HL-60 (cell line): Measurements from ENCODE around the gene TTC32.

ENCODE experiments used
- CTCF ChIP-seq: IDR thresholded peaks from one replicate; pipeline ENCODE4 v1.5.1; 2011; ENCODE audit warnings: low read length, control low read depth, inconsistent platforms; ENCODE audit not compliant: insufficient read depth
- POLR2AphosphoS5 ChIP-seq: IDR thresholded peaks from 2 replicates; pipeline ENCODE4 v1.6.1; 2012; ENCODE audit warnings: low read depth
- TF ChIP-seq, protein P1 (sequence below): IDR thresholded peaks from 2 replicates; pipeline ENCODE4 v1.6.1; 2012; ENCODE audit warnings: low read depth; ENCODE audit not compliant: insufficient replicate concordance

GRCh38 chr2:19857806-19858205 is 44.0 kb downstream of the TTC32 start:
- TF ChIP-seq CTCF (no peak), POLR2AphosphoS5 (no peak)
- TF ChIP-seq, protein P1, sequence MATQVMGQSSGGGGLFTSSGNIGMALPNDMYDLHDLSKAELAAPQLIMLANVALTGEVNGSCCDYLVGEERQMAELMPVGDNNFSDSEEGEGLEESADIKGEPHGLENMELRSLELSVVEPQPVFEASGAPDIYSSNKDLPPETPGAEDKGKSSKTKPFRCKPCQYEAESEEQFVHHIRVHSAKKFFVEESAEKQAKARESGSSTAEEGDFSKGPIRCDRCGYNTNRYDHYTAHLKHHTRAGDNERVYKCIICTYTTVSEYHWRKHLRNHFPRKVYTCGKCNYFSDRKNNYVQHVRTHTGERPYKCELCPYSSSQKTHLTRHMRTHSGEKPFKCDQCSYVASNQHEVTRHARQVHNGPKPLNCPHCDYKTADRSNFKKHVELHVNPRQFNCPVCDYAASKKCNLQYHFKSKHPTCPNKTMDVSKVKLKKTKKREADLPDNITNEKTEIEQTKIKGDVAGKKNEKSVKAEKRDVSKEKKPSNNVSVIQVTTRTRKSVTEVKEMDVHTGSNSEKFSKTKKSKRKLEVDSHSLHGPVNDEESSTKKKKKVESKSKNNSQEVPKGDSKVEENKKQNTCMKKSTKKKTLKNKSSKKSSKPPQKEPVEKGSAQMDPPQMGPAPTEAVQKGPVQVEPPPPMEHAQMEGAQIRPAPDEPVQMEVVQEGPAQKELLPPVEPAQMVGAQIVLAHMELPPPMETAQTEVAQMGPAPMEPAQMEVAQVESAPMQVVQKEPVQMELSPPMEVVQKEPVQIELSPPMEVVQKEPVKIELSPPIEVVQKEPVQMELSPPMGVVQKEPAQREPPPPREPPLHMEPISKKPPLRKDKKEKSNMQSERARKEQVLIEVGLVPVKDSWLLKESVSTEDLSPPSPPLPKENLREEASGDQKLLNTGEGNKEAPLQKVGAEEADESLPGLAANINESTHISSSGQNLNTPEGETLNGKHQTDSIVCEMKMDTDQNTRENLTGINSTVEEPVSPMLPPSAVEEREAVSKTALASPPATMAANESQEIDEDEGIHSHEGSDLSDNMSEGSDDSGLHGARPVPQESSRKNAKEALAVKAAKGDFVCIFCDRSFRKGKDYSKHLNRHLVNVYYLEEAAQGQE: no peak
